CD4-positive, alpha-beta T cell treated with Interleukin-10 for 1 hour (primary cell): ENCODE data around the gene LYSMD1.
"Not testable (repeated sequence)": the region's sequence is repeated elsewhere in the genome, so short reads cannot be mapped to it uniquely, and the experiment has no call there.

Experiments
- DNase-seq: peaks from one replicate; pipeline ENCODE4 v3.0.0-alpha.2; 2020

The LYSMD1 gene, protein sequence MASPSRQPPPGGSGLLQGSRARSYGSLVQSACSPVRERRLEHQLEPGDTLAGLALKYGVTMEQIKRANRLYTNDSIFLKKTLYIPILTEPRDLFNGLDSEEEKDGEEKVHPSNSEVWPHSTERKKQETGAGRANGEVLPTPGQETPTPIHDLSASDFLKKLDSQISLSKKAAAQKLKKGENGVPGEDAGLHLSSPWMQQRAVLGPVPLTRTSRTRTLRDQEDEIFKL

DNA sequence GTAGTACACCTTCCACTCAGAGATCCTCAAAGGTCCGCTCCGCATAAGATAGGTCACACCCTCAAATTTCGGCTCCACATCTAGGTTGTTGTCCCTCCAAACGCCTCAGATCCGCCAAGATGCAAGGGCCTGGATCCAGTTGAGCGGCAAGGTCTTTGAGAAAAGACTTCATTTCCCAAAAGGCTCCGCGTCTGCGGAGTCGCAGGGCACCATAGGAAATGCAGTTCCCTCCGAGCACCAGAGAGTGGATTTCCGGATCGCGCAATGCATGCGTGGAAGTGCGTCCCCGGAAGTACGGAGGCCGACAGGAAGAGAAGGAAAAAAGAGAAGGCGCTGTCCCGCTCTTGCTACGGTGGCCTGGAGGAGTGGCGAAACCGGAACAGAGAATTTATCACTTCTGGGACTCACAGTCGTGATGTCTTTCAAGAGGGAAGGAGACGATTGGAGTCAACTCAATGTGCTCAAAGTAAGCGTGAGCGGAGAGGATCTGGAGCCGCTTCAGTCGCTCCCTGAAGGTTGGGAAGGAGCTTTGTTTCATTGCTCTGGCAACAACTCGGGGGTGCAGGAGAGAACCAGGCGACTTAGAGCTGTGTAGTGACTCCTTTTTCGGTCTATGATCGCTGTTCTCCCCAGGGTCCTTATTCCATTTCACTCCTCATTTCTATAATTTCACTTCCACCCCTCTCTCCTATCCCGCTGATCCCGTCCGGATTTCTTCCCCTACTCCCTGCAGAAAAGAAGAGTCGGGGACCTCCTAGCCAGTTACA, at the start of gene LYSMD1, which contains the start of gene SCNM1:
Gene LYSMD1 (minus strand): TSS at position 165 of the 767 bp plus-strand sequence. CDS start 644 bp downstream, outside the sequence.
Gene SCNM1 (plus strand): TSS at position 407 of the 767 bp plus-strand sequence. CDS start 9 bp downstream, at position 416.
- DNase-seq, result peak; percentile 98

DNA sequence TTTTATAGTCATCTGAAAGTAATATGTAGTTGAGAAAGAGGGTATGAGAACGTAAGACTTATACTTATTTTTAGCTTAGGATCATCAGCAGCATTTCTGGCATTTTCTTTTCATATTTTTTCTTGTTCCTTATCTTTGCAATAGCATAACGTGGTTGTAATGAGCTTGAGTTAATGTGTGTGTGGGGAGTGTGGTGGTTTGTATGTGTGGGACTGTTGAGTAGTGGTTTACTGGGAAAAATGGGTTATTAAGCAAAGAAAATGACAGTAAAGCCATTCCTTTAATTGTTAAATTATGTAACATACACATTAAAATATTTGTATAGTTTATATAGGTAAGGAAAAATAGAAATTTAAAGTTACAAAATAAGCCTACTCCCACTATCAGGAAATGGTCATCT, 47.9 kb upstream of the LYSMD1 start:
- DNase-seq, result no peak

DNA sequence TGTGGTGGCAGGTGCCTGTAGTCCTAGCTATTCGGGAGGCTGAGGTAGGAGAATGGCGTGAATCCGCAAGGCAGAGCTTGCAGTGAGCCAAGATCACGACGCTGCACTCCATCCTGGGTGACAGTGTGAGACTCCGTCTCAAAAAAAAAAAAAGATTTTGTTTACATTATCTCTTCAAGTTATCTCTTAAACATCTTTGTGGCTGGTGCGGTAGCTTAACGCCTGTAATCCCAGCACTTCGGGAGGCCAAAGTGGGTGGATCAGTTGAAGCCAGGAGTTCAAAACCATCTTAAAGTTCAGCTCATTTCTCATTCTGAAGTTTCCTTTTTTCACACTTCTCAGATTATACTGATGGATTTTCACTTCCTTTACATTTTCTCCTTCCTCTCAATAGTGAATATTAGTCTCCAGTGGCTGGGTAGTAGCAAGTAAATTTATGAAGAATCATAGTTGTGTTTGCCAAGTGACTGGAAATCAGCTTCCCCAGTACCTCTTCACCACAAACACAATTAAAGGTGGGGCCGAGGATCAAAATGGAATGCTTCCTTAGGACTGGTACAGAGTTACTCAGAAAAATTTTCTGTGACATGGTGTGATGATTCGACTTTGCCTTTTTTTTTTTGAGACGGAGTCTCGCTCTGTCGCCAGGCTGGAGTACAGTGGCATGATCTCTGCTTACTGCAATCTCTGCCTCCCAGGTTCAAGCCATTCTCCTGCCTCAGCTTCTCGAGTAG, 46.4 kb upstream of the LYSMD1 start:
- peak; percentile 5 for DNase-seq

DNA sequence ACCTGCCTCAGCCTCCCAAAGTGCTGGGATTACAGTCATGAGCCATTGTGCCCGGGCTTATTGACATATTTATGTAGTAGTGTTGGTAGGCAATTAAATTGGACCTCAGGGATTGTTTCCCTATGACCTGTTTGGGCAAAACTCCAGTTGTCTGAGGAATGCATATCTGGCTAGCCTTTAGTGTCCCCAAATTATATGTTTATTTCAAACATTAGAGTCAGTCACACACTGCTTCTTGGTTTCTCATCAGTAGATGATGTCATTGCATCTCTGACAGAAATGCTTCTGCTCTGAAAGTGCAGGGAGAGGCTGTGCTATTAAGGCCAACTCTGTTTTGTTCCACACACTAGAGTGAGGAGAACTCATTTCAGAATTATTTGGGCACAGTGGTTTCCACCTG, 45.1 kb upstream of the LYSMD1 start:
- no peak for DNase-seq

DNA sequence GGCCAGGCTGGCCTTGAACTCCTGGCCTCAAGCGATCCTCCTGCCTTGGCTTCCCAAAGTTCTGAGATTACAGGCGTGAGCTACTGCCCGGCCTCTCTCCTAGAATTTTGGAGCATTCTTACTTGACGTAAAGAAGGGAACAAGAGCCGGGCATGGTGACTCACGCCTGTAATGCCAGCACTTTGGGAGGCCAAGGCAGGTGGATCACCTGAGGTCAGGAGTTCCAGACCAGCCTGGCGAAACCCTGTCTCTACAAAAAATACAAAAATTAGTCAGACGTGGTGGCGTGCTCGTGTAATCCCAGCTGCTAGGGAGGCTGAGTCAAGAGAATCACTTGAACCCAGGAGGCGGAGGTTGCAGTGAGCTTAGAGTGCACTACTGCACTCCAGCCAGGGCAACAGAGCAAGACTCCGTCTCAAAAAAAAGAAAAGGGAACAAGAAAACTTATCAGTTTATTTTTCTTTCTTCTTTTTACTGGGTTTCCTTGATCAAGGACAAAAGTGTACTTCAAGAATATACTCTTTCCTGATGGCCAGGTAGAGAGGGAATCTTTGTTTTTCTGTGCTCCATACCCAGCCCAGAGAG, 39.8 kb upstream of the LYSMD1 start:
- not testable (repeated sequence) for DNase-seq

DNA sequence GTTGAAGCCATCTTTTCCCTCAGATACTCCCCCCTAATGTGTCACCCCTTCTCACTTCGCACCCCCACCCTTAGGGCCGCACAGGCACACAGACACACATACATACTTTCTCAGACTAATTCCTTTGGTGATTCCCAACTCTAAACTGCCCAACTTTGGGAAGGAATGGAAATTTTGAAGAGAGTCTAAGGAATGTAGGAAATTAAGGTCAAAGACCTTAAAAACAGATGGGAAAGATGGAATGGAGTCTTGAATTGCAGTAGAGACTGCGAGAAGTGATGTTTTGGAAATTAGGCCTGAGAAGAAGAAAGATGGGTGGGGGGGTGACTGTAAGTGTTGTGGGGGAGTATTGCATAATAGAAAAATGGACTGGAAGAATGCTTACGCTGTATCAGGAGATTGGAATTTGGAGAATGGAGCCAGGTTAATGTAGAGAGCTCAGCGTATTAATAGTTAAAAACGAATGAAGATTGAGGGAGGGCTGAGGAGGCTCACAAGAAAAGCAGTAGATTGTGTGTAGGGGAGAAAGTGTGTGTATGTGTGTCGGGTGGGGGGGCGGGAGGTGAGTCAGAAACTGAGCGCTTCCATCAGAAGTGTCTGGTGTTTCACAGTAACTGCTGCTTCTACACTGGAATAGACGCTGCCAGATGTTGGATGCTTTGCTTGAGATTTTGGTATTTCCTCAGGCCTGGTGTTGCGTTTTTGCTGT, 34.3 kb upstream of the LYSMD1 start:
- DNase-seq, result peak; percentile 14

DNA sequence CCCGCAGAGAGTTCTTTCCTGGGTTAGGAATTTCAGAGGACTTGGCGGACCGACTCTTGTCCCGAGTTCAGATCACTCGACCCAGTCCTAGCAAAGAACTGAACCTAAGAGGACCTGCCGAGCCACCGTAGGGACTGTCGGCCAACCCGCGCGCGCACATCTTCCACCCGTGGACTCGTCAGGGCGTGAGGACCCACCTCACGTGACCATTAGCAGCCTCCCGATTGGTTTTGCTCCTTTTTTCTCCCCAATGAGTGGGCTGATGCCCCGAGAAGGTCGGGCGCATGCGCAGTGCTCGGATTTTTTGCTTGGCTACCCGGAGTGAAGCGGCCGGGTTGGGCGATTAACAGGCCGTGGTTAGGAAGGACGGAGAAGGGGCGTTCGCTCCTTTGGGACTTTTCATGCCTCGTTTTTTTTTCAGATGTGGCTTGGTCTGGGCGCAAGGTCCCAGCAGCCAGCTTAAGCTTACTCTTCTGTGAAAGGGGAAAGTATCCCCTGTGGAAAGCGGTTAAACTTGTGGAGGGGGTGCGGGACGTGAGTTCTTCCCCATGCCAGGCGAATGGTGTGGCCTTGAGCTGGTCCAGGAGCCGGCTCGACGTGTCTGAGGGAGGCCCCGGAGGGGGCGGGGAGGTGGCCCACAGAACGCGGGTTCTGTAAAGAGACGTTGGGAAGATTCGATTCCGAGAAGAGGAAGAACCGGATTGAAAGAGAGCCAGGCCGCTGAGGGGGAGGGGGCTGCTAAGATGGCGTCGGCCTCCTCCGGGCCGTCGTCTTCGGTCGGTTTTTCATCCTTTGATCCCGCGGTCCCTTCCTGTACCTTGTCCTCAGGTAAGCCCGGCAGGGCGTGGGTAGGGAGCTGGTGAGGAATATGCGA, 32.8 kb upstream of the LYSMD1 start, which contains the start of gene PIP5K1A:
Gene PIP5K1A (plus strand): TSS at position 299 of the 874 bp plus-strand sequence. CDS start 445 bp downstream, at position 744.
- DNase-seq, result peak; percentile 99

DNA sequence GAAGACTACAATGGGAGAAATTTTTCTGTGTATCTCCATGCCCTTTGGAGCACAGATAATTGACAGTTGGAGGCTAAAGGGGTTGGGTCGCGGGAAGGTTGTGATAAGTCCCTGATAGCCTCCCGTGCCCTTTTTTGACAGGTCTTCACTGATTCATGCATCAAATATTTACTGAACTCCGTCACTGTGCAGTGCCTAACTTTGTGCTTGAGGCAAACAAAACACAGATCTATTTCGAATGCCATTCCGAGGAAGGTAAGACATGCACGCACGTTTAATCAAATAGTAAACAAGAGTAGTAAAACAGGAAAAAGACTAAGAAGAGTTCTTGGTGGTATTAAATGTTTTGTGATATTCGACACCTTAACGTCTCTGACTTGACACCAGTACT, 32.2 kb upstream of the LYSMD1 start:
- DNase-seq, result no peak

DNA sequence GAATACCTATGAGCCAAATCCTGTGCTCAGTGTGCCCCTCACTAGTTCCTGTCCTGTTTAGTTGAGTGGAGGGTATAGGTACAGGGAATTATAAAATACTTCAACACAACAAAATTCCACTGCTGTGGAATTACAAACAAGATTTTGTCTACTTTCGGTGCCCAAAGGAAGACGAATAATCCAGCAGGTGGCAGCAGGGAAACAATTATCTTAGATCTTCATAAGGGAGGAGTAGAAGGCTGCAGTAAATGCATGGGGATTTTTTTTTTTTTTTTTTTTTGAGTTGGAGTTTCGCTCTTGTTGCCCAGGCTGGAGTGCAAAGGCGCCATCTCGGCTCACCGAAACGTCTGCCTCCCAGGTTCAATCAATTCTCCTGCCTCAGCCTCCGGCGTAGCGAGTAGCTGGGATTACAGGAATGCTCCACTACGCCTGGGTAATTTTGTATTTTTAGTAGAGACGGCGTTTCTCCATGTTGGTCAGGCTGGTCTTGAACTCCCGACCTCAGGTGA, 30.6 kb upstream of the LYSMD1 start:
- DNase-seq, result peak; percentile 74

DNA sequence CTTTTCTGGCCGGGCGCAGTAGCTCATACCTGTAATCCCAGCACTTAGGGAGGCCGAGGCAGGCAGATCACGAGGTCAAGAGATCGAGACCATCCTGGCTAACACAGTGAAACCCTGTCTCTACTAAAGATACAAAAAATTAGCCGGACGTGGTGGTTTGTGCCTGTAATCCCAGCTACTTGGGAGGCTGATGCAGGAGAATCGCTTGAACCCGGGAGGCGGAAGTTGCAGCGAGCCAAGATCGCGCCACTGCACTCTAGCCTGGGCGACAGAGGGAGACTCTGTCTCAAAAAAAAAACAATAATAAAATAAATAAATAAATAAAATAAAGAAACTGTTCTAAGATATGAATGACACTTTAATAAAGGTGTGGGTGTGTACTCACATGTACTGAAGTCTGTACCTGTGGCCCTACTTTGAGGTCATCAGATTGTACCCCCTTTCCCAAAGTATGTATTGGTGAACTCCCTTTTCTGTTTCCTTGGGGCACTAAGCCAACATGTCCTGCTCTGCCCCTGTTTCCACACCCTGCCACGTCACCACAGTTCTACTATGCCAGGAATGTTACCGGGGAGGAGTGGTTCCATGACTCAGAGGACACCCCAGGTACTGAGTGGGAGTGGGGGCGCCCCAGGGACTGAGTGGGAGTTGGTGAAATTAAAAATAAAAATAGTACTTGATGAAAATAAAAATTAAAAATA, 29.3 kb upstream of the LYSMD1 start:
- DNase-seq, result not testable (repeated sequence)

DNA sequence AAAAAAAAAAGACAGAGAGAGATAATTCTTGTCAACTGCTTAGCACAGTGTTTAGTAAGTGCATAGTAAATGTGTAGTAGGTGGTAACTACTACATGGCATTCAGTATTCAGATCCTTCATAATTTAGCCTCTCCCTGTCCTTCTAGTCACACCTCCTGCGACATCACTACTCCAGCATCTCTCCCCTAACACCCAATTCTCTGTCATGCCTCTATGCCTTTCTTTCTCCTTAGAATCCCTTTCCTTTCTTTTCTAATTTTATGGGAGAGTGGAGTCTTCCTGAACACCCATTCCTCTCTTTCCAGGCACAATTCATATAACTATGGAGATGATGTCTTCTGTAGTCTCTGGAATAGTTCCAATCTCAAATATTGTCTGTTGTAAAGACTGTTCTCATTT, 28.2 kb upstream of the LYSMD1 start:
- DNase-seq, result no peak

DNA sequence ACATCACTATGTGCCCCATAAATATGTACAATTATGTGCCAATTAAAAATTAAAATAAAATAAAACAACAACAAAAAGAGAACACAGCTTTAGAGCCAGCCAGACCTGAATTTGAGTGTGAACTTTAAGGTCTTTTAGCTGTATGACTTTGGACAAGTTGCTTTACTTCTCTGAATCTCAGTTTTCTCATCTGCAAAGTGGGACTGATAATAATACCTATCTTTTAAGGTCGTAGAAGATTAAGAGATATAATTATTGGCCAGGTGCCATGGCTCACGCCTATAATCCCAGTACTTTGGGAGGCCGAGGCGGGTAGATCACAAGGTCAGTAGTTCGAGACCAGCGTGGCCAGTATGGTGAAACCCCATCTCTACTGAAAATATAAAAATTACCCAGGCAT, 27.6 kb upstream of the LYSMD1 start:
- no peak for DNase-seq

DNA sequence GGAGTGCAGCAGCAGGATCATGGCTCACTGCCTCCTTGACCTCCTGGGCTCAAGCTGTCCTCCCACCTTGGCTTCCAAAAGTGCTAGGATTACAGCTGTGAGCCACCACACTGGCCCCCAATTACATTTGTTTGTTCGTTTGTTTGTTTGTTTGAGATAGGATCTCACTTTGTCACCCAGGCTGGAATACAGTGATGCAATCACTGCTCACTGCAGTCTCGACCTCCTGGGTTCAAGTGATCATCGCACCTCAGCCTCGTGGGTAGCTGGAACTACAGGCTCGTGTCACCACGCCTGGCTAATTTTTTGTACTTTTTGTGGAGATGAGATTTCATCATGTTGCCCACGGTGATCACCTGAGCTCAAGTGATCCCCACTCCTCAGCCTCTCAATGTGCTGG, 26.3 kb upstream of the LYSMD1 start:
- no peak for DNase-seq

DNA sequence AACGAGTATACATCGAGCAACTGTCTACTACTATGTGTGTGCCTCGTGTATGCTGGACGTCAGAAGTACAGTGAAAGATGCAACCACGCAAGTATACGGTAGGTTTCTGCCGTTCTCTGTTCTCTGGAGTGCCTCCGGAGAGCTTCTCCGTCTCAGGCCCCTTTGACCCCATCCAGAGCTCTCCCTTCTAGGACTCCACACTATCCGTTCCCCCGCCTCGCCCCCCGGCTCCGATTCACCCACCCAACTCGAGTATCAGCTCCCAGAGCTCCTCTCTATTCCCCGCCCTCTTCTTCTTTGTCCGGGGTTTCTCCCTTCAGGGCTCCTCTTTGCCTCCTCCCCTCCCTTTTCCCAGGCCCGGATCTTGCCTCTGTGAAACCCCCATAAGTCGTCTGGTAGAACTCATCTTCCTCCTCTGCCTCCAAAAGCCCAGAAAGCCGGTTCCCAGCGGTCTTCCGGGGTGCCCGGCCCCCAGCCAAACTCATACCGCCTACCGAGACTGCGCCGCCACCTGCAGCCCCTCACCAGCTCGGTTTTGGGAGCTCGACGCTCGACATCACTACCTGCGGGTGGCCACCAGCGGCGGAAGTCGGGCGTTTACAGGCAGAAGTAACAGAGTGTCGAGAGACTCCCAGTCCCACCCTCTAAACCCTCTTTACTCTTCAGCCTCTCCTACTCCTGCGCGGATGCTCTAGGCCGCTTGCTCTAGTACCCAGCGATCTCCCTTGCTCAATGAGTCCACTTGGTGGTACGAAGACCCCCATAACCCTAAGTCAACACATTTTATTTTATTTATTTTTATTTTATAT, 24.1 kb upstream of the LYSMD1 start, which contains the start of gene VPS72:
Gene VPS72 (minus strand): TSS at position 561 of the 809 bp plus-strand sequence. CDS start 76 bp downstream, at position 485.
- peak; percentile 87 for DNase-seq

DNA sequence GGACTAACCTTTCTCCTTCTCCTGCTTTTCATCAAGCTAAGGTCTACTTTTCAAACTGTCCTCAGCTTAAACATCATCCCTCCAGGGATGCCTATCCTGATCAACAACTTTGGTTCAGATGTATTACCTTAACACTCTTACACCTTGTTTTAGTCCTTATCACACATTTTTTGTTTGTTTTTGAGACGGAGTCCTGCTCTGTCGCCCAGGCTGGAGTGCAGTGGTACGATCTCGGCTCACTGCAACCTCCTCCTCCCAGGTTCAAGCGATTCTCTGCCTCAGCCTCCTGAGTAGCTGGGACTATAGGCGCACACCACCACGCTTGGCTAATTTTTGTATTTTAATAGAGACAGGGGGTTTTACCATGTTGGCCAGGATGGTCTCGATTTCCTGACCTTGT, 23.0 kb upstream of the LYSMD1 start:
- DNase-seq, result not testable (repeated sequence)

DNA sequence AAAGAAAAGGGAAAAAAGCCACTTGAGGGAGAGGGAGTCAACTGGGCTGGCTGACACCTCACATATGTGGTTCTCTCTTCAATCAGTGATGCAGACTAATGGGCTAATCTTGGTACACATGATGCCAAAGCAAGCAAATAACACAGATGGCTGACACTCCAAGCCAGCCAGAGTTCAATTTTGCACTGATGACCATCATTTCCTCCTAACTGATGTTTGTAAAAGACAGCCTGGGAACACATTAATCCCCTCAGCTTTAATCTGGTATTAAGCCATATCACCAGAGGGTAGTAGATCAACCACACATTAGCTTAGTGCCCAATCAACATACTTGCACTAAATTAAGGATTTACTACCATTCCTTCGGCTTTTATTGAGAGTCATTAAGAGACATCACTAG, 21.5 kb upstream of the LYSMD1 start:
- DNase-seq, result no peak

DNA sequence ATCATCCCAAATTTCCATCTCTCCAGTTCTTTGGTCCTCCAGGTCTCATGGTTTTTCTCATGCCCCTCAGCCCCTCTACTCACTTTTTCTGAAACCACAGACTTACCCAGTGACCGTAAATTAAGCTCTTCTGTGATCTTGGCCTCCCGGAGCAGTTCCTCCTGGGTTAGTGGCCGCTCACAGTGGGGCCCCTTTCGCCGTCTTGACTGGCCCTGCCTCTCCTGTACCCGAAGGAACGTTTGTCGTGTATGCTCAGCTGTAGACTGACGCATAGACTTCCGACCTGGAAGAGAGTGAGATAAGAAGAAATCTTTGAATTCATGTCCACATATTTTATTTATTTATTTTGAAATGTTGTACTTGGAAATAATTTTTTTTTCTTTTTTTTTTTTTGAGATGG, 18.5 kb upstream of the LYSMD1 start:
- DNase-seq, result no peak

DNA sequence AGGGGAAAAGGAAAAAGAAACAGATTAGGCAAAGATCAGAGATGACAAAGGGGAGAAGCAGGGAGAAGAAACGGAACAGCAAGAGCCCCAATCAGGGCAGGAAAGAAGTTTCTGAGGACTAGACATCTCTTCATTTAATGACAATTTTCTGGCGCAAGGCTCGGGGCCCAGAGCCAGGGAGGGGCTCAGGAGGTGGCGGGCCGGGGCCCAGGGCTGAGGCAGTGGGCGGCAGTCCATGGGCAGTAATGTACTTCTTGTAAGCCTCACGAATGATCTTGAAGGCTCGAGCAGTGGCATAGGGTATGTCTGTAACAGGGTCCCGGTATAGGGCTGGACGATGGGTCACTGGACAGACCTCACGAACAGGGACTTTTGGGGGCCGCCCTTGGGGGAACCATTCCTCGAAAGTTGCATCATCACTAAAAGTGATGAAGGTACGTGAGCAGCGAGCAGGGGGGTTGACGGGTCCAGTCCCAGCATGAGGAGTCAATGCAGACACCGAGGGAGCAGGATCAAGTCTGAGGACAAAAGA, 10.9 kb upstream of the LYSMD1 start:
- DNase-seq, result no peak

DNA sequence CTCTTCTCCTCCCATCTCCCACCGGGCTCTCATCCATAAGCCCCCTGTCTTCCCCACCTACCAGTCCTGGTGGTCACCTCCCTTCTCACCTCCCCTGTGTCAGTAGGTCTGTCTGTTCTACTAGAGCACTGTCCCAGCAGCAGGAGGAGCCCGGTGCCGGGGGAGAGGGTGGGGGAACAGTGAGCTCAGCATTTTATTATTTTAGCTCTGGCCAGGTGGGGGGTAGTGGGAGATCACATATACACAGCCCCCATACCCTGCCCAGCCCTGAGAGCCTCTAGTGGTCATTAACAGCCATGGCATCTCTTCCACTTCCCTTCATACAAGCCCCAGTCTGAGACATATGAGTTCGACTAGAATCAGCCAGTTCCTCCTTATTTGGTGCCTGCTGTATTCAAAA, 10.2 kb upstream of the LYSMD1 start, which contains the start of gene TMOD4:
Gene TMOD4 (minus strand): TSS at position 119 of the 400 bp plus-strand sequence. CDS start 1,106 bp downstream, outside the sequence.
- DNase-seq, result no peak
